Measurements from ENCODE around the gene CASP10.

CASP10 gene

GRCh38 chr2:201199847-201200246 is 16.9 kb downstream of the CASP10 start:
- no peak for DNase-seq

DNA sequence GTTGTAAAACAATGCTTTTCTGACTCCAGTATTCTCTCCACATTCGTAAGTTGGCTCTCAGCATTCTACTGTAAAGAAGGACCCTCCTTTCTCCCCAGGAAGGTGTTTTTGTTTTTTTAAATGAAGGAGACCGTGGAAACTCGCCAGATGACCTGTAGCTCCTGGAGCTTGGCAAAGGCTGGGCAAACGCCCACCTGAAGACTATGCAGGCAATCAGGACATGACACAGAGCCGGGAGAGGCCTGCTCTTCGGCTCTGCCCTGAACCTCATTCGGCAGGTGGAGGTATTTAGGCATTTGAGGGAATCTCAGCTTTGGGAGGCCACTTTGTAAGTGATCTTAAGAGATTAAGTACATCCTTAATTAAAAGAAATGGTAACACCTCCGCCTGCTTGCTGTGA is 17.4 kb downstream of the CASP10 start:
- no peak for DNase-seq

GRCh38 chr2:201201371-201201770 is 18.4 kb downstream of the CASP10 start:
- no peak for DNase-seq

- no peak for DNase-seq
These were observed 21.1 kb downstream of the CASP10 start for GRCh38 chr2:201203916-201204654.

DNA sequence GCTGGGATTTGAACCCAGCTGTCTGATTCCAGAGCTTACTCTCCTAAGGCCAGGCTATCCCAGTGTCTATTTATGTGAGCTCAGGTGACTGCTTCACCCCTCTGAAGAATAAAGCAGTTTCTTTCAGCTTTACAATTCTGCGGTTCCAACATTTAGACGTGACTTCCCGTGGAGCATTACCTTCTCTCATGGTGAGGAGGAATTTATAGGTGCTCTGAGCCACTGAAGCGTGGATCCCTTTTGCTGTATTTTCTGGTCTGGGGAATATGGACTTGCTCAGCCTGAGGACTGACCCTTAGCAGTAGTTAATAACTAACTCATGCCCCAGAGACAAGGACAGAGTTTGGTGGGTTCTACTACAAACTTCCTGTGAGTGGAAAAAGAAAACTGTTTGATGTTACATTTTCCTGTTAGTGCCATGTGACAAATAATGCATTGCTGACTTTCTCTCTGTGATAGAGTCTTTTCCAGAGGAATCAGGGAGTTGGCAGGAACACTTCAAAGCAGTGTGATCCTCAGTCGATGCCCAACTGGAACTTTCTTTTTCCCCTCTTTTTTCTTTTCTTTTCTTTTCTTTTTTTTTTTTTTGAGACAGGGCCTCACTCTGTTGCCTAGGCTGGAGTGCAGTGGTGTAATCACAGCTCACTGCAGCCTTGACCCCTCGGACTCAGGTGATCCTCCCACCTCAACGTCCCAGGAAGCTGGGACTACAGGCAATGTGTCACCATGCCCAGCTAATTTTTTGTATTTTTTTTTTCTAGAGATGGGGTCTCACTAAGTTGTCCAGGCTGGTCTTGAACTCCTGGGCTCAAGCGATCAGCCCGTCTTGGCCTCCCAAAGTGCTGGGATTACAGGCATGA is 21.9 kb downstream of the CASP10 start:
- DNase-seq: no peak

GRCh38 chr2:201205515-201205849 is 22.5 kb downstream of the CASP10 start:
- no peak for DNase-seq

DNA sequence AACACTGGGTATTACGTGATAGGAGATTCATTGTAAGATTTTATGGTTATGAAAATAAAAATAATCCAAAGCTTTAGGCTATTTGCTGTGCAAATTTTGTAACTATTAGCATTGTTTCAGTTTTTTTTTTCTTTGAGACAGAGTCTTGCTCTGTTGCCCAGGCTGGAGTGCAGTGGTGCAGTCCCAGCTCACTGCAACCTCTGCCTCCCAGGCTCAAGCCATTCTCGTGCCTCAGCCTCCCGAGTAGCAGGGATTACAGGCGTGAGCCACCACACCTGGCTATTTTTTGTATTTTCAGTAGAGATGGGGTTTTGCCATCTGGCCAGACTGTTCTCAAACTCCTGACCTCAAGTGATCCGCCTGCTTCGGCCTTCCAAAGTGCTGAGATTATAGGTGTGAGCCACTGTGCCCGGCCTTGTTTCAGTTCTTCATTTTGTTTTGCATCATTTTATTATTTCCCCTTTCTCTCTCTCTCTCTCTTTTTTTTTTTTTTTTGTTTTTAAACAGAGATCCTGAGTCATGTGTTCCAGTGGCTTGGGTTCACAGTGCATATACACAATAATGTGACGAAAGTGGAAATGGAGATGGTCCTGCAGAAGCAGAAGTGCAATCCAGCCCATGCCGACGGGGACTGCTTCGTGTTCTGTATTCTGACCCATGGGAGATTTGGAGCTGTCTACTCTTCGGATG is 25.8 kb downstream of the CASP10 start:
- no peak for DNase-seq

- DNase-seq: no peak
These were observed 33.0 kb downstream of the CASP10 start for GRCh38 chr2:201215963-201216362.

DNA sequence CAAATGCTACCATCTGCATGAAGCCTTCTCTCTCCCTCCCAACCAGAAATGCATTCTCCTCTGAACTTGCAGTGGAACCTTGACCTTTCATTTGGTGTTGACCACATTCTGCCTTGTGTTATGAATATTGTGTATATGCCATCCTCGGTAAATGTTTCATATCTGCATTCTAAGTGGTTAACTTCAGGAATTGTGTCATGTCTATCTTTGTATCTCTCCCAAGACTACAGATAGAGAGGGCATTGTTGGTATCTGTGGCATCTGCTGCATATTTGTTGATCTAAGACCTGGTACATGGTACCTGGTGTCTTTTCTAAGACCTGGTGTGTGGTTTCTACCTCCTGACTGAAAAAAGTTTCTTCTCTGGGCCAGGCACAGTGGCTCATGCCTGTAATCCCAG is 34.0 kb downstream of the CASP10 start:
- DNase-seq: no peak

GRCh38 chr2:201218780-201219179 is 35.8 kb downstream of the CASP10 start:
- DNase-seq: no peak

GRCh38 chr2:201219328-201220096 is 36.6 kb downstream of the CASP10 start:
- DNase-seq: no peak

DNA sequence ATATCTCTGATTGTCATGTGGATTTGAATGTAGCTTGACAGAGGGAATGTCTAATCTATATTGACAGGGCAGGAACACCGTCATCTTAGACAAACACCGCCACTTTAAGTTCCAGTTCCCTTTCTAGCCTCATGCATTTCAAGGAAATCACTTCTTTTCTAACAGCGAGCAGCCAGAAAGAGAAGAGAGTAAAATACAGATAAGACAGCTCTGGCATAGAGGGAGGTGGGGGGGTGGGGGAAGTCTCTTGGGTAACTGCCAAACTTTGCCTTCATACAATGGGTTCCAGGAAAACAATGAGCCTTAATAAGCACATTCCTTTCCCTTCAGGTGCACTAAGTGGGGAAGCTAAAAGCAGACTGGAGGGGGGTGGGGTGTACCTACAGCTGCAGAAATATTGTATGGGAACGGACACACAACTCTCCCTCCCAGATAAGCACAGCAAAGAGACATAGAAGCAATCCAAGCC is 37.2 kb downstream of the CASP10 start:
- peak; percentile 42 for DNase-seq

DNA sequence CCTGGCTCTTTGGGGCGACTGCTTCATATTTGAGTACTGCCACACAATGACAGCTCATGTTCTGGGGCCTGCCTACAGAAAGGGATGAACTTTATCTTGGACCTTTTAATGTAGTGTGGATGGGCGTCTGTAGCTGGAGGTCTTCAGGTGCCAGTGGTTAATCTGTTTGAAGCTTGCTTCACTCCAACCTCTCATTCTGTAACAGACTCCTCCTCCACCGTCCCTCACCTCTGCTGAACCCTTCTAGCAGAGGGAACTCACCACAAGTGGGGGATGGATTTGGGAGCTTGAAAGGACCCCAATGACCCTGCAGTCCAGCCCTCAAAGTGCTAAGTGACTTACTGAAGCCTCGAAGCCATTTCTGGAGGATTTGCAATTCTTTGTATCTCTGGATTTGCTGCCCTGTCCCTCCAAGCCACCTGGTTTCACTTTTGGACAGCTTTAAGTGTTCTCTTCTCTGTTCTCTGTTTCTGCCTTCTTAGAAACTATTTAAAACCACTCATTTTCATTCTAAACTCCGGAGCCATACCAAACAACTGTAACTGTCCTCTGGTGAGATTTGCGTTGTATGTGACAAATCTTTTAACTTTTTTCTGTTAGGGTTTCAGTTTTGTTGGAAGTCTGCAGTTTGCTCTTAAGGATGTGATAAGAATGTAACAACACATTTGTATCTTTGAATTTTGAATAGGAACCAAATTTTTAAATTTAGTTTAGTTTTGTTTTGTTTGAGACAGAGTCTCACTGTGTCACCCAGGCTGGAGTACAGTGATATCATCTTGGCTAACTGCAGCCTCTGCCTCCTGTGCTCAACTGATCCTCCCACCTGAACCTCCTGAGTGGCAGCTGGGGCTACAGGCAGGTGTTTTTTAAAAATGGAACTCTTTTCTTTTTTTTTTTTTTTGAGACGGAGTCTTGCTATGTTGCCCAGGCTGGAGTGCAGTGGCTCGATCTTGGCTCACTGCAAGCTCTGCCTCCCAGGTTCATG is 40.4 kb downstream of the CASP10 start:
- DNase-seq: no peak

DNA sequence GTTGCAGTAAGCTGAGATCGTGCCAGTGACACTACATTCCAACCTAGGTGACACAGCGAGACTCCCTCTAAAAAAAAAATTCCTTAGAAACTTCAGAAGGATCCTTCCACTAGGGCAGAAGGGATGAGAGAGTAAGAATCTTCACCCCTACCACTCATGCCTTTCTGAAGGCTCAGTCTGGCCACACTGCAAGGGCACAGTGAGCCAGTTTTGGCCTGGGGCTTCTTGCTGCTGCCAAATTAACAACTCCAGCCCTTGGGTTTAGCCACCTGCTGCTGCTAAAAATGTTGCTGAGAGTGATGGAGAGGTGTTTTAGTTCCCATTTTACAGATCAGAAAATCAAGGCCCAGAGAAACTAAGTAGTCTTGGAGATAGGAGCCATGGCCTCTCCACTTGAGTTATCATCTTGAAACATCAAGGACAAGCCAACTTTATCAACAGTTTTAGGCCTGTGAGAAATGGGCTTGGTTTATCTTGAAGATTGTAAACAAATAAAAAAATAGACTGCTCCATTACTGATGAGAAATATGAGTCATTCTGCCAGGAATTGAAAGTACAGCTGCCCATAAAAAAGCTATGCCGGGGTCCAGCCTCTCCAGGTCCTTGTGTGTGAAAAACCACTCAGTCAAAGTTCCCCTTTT is 45.5 kb downstream of the CASP10 start:
- no peak for DNase-seq

DNA sequence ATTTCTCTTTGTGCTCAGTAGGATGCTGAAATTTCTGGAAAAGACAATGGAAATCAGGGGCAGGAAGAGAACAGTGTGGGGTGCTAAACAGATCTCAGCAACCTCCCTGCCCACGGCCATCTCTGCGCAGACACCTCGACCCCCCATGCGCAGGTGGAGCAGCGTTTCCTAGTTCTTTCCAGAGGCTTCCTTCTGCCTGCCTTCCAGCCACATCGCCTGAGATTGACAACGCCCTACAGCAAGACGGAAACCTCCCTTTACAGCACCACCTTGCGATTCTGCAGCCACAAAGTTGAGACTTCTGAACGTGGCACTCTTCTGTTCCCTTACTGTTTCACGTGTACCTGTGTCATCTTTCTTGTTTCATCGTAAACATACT is 46.0 kb downstream of the CASP10 start:
- peak; percentile 37 for DNase-seq

DNA sequence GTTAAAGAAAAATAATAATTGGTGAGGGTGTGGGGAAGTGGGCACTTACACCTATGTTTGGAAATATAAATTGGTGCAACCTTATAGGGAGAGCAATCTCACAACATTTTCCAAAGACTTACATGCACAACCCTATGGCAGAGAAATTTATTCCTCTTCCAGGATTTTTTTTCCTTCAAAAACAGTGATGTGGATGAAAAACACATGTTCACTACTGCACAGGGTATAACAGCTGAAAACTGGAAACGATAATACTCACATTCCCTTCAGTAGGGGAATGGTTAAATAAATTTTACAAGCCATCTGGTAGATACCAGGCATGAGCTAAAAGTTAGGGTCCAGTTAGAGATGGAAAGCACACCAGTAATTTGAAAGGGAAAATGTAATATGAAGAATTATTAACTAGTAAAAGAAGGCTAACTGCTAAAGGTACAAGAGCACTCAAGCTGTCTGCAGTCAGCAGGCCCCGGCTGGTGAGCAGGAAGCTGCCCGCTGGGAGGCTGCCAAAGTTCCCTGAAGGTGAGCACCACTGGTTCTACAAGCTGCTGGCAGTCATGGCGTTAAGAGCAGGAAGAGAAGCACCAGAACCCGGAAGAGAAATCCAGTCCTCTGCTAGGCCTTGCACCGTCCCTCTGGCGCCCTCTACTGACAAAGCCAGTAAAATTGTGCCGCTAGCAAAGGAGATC is 49.0 kb downstream of the CASP10 start:
- peak; percentile 96 for DNase-seq

DNA sequence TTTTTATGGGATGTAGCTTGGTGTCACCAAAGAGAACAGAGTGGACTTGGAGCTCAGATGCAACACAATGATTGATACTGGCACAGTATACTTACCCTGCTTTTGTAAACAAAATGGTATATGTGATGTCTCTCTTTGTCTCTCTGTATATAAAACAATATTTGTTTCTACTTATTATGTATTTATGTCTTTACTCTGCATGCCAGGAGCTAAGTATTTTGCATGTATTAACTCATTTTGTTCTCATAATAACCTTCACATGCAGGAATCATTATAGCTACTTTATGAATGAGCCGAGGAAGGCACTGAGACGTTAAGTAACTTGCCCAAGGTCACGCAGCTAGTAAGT is 49.5 kb downstream of the CASP10 start:
- DNase-seq: no peak

- DNase-seq: peak; percentile 91
These were observed 50.4 kb downstream of the CASP10 start for GRCh38 chr2:201233192-201233811.

DNA sequence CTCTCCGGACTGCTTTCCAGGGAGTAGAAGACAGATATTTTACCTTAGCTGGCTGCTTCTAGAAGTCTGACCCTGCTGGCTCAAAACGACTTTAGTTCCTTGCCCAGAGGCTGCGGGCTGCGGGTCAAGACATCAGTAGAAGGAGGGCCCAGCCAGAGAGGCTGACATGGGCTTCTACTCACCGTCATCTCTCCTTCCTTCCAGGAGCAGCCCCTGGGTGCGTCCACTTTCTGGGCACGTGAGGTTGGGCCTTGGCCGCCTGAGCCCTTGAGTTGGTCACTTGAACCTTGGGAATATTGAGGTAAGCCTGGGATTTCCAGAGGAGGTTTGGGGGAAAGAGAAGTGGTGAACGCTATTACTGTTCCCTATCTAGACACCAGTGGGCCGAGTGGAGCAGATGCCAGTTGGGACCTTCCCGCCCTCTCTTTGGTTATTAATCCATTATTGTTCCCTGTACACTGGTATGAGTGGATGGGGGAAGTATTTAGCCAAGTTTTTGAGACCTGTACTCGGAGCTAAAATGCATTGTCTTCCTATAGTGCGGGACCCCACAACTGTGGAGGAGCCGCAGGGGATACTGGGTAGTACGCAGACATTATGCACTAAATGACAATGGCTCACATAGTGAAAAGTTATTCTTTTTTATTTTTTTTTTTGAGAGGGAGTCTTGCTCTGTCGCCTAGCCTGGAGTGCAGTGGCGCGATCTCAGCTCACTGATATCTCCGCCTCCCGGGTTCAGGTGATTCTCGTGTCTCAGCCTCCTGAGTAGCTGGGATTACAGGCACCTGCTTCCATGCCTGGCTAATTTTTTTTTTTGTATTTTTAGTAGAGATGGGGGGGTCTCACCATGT is 51.1 kb downstream of the CASP10 start:
- DNase-seq: peak; percentile 29
